AG04449 (cell line): ENCODE data around the gene PDE1C.
A peak's percentile ranks its signal among the peaks of the same experiment; 100 is the strongest.

ENCODE experiments used
- CTCF ChIA-PET: fragments of 350-600 bp; formaldehyde crosslinking; extraction: SDS; loops from one replicate; lab custom pipeline; 2021; ENCODE audit warnings: antibody characterized with exemption; lab: Yijun Ruan, JAX
- POLR2A ChIA-PET: fragments of 400-600, 350-600 bp; formaldehyde crosslinking; extraction: SDS; loops from one replicate; lab custom pipeline; 2020; ENCODE audit warnings: antibody characterized with exemption, inconsistent platforms; lab: Yijun Ruan, JAX
- DNase-seq: peaks from one replicate; pipeline ENCODE4 v3.0.0-alpha.2; 2010; ENCODE audit warnings: low read depth, low spot score
- H3K4me3 ChIP-seq: 2 replicates; pipeline ENCODE4 v1.5.1; 2011; ENCODE audit warnings: low read depth, mild to moderate bottlenecking, control low read depth, low read length
- TF ChIP-seq, protein P1 (sequence below): IDR thresholded peaks from one replicate; pipeline ENCODE4 v1.5.1; 2011; ENCODE audit warnings: mild to moderate bottlenecking, moderate library complexity, low read length, control low read depth, inconsistent platforms; ENCODE audit not compliant: insufficient read depth; ENCODE audit errors: missing control alignments

PDE1C gene

DNA sequence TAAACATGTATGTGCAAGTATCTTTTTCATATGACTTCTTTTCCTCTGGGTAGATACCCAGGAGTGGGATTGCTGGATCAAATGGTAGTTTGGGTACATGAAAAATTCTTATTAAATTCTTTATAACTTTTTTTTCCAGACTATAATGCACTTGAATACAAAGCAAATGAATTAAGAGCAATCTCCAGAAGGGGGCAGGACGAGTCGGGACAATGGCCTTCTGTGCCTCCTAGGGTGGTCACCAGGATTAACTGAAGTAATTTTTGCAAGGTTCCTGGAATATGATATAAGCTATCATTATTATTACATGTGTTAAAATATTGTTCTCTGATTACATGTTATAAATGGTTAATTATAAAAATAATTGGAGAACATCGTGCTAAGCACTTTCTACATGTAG lies 256.0 kb downstream of the PDE1C start:
- TF ChIP-seq, protein P1, sequence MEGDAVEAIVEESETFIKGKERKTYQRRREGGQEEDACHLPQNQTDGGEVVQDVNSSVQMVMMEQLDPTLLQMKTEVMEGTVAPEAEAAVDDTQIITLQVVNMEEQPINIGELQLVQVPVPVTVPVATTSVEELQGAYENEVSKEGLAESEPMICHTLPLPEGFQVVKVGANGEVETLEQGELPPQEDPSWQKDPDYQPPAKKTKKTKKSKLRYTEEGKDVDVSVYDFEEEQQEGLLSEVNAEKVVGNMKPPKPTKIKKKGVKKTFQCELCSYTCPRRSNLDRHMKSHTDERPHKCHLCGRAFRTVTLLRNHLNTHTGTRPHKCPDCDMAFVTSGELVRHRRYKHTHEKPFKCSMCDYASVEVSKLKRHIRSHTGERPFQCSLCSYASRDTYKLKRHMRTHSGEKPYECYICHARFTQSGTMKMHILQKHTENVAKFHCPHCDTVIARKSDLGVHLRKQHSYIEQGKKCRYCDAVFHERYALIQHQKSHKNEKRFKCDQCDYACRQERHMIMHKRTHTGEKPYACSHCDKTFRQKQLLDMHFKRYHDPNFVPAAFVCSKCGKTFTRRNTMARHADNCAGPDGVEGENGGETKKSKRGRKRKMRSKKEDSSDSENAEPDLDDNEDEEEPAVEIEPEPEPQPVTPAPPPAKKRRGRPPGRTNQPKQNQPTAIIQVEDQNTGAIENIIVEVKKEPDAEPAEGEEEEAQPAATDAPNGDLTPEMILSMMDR: no peak
- no peak overlapping the region for H3K4me3 ChIP-seq
- ChIA-PET CTCF (interaction anchor here (1.6 kb wide), 2 partner anchors 11 to 351 kb away, joined by 5 to 8 read pairs; no protein-coding TSS in a partner anchor), POLR2A (no interaction called here)
- no peak for DNase-seq

DNA sequence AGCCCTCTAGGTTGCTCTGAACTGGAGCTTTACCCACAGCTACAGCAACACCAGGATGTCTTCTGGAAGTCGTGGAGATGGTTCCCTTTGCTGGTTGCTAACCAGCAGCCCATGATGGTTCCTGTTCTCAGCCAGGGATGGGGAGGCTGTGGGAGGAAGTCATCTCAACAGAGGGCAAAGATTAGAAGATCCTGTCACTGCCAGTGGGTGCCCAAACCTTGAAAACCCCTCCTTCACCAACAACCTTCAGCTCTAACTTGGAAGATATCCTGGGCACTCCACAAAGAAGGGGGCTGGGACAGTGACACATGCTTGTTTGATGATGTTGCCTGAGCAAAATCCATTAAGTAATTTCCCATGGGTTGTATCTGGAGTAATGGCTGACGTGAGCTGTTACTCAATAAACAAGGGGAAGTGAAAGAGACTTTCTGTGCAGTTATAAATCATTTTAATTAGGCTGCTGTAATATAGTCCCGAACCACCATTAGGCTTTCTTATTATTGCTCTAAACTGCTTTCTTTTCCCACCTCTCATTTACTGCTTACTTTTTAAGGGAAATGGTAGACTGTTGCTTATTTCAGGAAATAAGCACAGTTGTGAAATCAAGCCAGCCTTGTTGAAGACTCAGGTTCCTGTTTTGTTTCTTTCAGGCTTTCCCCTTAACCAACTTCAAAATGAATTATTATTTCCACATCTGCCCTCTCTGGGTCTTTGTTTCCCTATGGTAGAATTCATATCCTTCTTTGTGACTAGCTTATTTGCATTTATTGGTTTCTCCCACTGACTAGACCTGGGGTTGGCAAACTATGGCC lies 258.4 kb downstream of the PDE1C start:
- CTCF ChIA-PET: interaction anchor here (1.0 to 1.1 kb wide), 2 partner anchors 9 to 34 kb away, joined by 3 read pairs; no protein-coding TSS in a partner anchor
- H3K4me3 ChIP-seq: no peak overlapping the region
- POLR2A ChIA-PET: no interaction called here
- DNase-seq: peak; percentile 63
- TF ChIP-seq, protein P1: no peak

DNA sequence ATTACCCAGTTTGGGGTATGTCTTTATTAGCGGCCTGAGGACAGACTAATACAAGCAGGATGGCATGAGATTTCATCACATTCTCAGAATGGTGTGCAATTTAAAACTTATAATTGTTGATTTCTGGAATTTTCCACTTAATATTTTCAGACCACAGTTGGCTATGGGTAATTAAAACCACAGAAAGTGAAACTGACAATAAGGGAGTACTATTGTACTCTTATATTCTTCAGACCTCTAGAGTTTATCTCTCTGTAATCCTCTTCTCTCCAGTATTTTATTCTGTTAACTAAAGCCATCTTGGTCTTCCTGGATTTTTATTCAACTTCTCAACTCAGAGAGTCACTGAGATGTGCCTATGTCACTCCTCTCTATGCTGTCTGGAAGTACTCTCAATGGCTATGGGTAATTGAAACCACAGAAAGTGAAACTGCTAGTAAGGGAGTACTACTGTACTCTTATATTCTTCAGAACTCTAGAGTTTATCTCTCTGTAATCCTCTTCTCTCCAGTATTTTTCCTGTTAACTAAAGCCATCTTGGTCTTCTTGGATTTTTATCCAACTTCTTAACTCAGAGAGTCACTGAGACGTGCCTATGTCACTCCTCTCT lies 264.9 kb downstream of the PDE1C start:
- POLR2A ChIA-PET: no interaction called here

DNA sequence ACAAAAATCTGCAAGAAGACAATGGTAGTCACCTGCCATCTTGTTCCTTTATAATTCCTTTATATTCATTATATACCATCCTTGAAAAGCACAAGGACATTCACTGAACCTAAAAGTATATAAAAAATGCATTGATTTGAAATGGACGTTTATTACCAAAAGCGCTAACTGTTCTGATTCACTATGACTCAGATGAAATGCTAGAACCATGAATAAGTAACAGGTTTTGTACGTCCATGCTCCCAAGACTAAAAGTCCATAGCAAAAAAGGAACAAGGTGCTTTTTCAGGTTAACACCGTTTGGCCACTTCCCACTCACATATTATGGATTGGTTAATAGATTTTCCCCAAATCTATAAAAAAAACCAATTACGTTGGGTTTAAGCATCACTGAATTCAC lies 273.8 kb downstream of the PDE1C start:
- TF ChIP-seq, protein P1: no peak
- POLR2A ChIA-PET: no interaction called here
- CTCF ChIA-PET: no interaction called here
- no peak for DNase-seq
- no peak overlapping the region for H3K4me3 ChIP-seq

More for the DNA sequence above, 264.9 kb downstream of the PDE1C start:
- no peak for DNase-seq
- TF ChIP-seq, protein P1: no peak
- no peak overlapping the region for H3K4me3 ChIP-seq
- CTCF ChIA-PET: interaction anchor here (1.6 kb wide), 1 partner anchor 399 kb away, joined by 4 read pairs; no protein-coding TSS in a partner anchor

DNA sequence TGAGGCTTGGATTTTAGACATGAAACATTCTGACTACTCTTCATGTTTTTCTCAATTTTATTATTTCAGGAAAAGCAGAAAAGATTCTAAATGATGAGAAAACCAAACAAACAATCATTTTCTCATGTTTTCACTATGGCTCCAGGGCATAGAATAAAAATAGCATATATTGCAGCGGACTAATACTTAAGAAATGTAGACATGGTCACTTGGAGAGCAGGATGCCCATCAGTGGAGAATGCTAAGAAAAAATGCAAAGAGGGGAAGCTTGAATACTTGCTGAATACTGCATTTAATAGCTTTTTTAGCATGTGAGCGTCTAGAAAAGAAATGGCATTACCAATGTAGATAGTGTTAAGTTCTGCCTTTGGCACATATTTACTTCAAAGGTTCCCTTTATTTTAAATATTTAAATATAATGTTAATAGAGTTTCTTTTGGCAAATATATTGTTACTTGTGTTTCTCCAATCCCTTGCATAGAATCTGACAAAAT lies 275.3 kb downstream of the PDE1C start:
- TF ChIP-seq, protein P1: no peak
- no peak overlapping the region for H3K4me3 ChIP-seq
- ChIA-PET CTCF (interaction anchor here (1.2 kb wide), 1 partner anchor 12 kb away, joined by 4 read pairs; no protein-coding TSS in a partner anchor), POLR2A (no interaction called here)
- DNase-seq: no peak

DNA sequence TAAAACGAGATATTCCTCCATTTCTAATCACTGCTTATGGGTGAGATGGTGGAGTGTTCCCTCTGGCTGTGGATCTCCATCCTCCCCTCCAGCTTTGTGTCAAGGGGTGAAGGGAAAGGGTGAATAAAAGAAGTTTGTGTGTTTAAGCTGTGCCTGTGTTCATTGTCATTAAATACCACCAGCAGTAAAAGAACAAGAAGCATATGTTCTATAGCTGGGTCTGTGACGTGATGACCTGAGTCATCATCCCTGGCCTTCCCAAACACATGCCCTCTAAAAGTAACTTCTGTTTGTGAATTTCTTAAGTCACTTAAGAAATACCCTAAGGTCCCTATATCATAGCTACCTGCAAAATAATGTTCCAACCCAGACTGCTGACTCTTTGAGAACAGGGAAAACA lies 278.3 kb downstream of the PDE1C start:
- ChIA-PET POLR2A (no interaction called here), CTCF (interaction anchor here (1.6 to 1.8 kb wide), 2 partner anchors 9 to 10 kb away, joined by 6 read pairs; no protein-coding TSS in a partner anchor)
- DNase-seq: no peak
- no peak overlapping the region for H3K4me3 ChIP-seq
- TF ChIP-seq, protein P1: no peak
